ENCODE results near the gene ENTPD1. TPM values are rescaled to one million over a fixed set of nuclear protein-coding genes. Genes with fewer than 3 reads are reported as not detected.

Gene ENTPD1
- total and polyA plus RNA-seq, 2 donors (not counting 1 experiment from before 2014, with no cell fraction given), result 0.47 to 3.3 TPM

- DNase-seq (ENCODE audit: low read depth in 2 of 2), result no peak
- Histone ChIP-seq H3K79me2 (ENCODE audit: control insufficient read depth, insufficient read depth, low read length) (no peaks in the 10 kb centered on the region), H3K9ac (ENCODE audit: insufficient read depth, low read length) (no peak overlapping the region), H3K27me3 (ENCODE audit: control insufficient read depth, insufficient read depth, low read length) (no peaks in the 10 kb centered on the region), H3K9me3 (ENCODE audit: control insufficient read depth, insufficient read depth, low read depth, low read length) (no peaks in the 10 kb centered on the region), H3K4me1 (ENCODE audit: control insufficient read depth, extremely low read depth, insufficient read depth, low read length) (no peaks in the 10 kb centered on the region), H4K20me1 (ENCODE audit: control insufficient read depth, extremely low read depth, insufficient read depth, low read length) (no peaks in the 10 kb centered on the region), H2AFZ (ENCODE audit: low read length) (no peak overlapping the region), H3K4me3 (replicated peaks in 1 of 4; ENCODE audit: control extremely low read depth in 1 of 4, insufficient read depth in 1 of 4, low read depth in 3 of 4, low read length in 4 of 4) (no peak overlapping the region), H3K4me2 (ENCODE audit: extremely low read depth, insufficient read depth, low read length) (no peak overlapping the region), H3K36me3 (ENCODE audit: control insufficient read depth, insufficient read depth, low read length) (no peaks in the 10 kb centered on the region), H3K27ac (ENCODE audit: insufficient read depth, low read length) (no peak overlapping the region)
- TF ChIP-seq, protein P1, sequence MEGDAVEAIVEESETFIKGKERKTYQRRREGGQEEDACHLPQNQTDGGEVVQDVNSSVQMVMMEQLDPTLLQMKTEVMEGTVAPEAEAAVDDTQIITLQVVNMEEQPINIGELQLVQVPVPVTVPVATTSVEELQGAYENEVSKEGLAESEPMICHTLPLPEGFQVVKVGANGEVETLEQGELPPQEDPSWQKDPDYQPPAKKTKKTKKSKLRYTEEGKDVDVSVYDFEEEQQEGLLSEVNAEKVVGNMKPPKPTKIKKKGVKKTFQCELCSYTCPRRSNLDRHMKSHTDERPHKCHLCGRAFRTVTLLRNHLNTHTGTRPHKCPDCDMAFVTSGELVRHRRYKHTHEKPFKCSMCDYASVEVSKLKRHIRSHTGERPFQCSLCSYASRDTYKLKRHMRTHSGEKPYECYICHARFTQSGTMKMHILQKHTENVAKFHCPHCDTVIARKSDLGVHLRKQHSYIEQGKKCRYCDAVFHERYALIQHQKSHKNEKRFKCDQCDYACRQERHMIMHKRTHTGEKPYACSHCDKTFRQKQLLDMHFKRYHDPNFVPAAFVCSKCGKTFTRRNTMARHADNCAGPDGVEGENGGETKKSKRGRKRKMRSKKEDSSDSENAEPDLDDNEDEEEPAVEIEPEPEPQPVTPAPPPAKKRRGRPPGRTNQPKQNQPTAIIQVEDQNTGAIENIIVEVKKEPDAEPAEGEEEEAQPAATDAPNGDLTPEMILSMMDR (conservative IDR thresholded peaks at IDR 0.05 in 1 of 2, IDR thresholded peaks at IDR 0.05 in 1 of 2; ENCODE audit: low read depth in 1 of 2, low read length in 2 of 2), result no peak
- no peak for TF ChIP-seq EZH2 (IDR thresholded peaks at IDR 0.05; ENCODE audit: low read length, missing control alignments)
These were observed 74.1 kb downstream of the ENTPD1 start for GRCh38 chr10:95830044-95830443.

DNA sequence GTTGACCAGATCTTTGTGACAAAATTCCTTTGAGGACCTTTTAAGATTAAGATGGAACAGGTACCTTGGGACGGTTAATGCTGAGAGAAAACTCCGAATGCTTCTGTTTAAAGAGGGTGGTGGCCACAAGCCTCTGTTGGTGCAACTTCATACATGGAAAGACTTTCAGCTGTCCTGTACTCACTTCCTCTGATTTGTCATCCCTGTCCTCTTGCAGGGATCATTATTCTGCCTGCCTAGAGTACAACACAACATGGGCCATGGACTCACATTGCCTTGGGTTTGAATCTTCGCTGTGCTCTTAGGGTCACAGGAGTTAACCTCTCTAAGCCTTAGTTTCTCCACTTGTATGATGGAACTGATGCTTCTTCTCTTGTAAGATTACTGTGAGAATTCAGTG lies 75.1 kb downstream of the ENTPD1 start:
- no peaks in the 10 kb centered on the region for H3K79me2 ChIP-seq (ENCODE audit: control insufficient read depth, insufficient read depth, low read length)
- no peak overlapping the region for H2AFZ ChIP-seq (ENCODE audit: low read length)
- H4K20me1 ChIP-seq (ENCODE audit: control insufficient read depth, extremely low read depth, insufficient read depth, low read length), result no peaks in the 10 kb centered on the region
- H3K4me2 ChIP-seq (ENCODE audit: extremely low read depth, insufficient read depth, low read length), result no peak overlapping the region
- H3K9me3 ChIP-seq (ENCODE audit: control insufficient read depth, insufficient read depth, low read depth, low read length), result no peaks in the 10 kb centered on the region
- no peaks in the 10 kb centered on the region for H3K36me3 ChIP-seq (ENCODE audit: control insufficient read depth, insufficient read depth, low read length)
- H3K4me1 ChIP-seq (ENCODE audit: control insufficient read depth, extremely low read depth, insufficient read depth, low read length), result no peaks in the 10 kb centered on the region
- no peak overlapping the region for H3K9ac ChIP-seq (ENCODE audit: insufficient read depth, low read length)
- no peak for DNase-seq (ENCODE audit: low read depth in 2 of 2)
- TF ChIP-seq EZH2 (IDR thresholded peaks at IDR 0.05; ENCODE audit: low read length, missing control alignments), result no peak
- TF ChIP-seq, protein P1 (conservative IDR thresholded peaks at IDR 0.05 in 1 of 2, IDR thresholded peaks at IDR 0.05 in 1 of 2; ENCODE audit: low read depth in 1 of 2, low read length in 2 of 2), result no peak
- no peak overlapping the region for H3K27ac ChIP-seq (ENCODE audit: insufficient read depth, low read length)
- no peak overlapping the region for H3K4me3 ChIP-seq (replicated peaks in 1 of 4; ENCODE audit: control extremely low read depth in 1 of 4, insufficient read depth in 1 of 4, low read depth in 3 of 4, low read length in 4 of 4)
- H3K27me3 ChIP-seq (ENCODE audit: control insufficient read depth, insufficient read depth, low read length), result no peaks in the 10 kb centered on the region

- H3K4me2 ChIP-seq (ENCODE audit: extremely low read depth, insufficient read depth, low read length), result no peak overlapping the region
- H4K20me1 ChIP-seq (ENCODE audit: control insufficient read depth, extremely low read depth, insufficient read depth, low read length), result no peaks in the 10 kb centered on the region
- no peak overlapping the region for H3K9ac ChIP-seq (ENCODE audit: insufficient read depth, low read length)
- H3K79me2 ChIP-seq (ENCODE audit: control insufficient read depth, insufficient read depth, low read length), result no peaks in the 10 kb centered on the region
- H3K36me3 ChIP-seq (ENCODE audit: control insufficient read depth, insufficient read depth, low read length), result no peaks in the 10 kb centered on the region
- H2AFZ ChIP-seq (ENCODE audit: low read length), result no peak overlapping the region
- no peaks in the 10 kb centered on the region for H3K4me1 ChIP-seq (ENCODE audit: control insufficient read depth, extremely low read depth, insufficient read depth, low read length)
- no peak for DNase-seq (ENCODE audit: low read depth in 2 of 2)
- H3K27ac ChIP-seq (ENCODE audit: insufficient read depth, low read length), result no peak overlapping the region
- H3K4me3 ChIP-seq (replicated peaks in 1 of 4; ENCODE audit: control extremely low read depth in 1 of 4, insufficient read depth in 1 of 4, low read depth in 3 of 4, low read length in 4 of 4), result no peak overlapping the region
- no peaks in the 10 kb centered on the region for H3K9me3 ChIP-seq (ENCODE audit: control insufficient read depth, insufficient read depth, low read depth, low read length)
- TF ChIP-seq EZH2 (IDR thresholded peaks at IDR 0.05; ENCODE audit: low read length, missing control alignments), result no peak
- TF ChIP-seq, protein P1 (conservative IDR thresholded peaks at IDR 0.05 in 1 of 2, IDR thresholded peaks at IDR 0.05 in 1 of 2; ENCODE audit: low read depth in 1 of 2, low read length in 2 of 2), result no peak
- no peaks in the 10 kb centered on the region for H3K27me3 ChIP-seq (ENCODE audit: control insufficient read depth, insufficient read depth, low read length)
These were observed 75.6 kb downstream of the ENTPD1 start for GRCh38 chr10:95831515-95831914.

Data from fibroblast of lung (primary cell).